Neural cell (in vitro differentiated cells): ENCODE measurements around the gene SLC2A13. TPM values are rescaled to one million over a fixed set of nuclear protein-coding genes. Genes with fewer than 3 reads are reported as not detected.

ENCODE experiments used
- H2AFZ ChIP-seq: fragments of 200-600, 300-800 bp; sonication (generic), shearing (Covaris generic); 2 replicates; pipeline ENCODE4 v1.6.0; 2014; ENCODE audit warnings: low read depth, mild to moderate bottlenecking, antibody characterized with exemption, low read length, moderate library complexity
- H3F3A ChIP-seq: fragments of 200-600 bp; shearing (Covaris generic); 2 replicates; pipeline ENCODE4 v1.6.1; 2016; ENCODE audit warnings: mild to moderate bottlenecking, moderate library complexity, mixed read lengths, antibody characterized with exemption, low read length; ENCODE audit not compliant: insufficient read depth, poor library complexity, severe bottlenecking
- H3K27ac ChIP-seq: fragments of 200-600, 300-800 bp; sonication (generic), shearing (Covaris generic); 2 replicates; pipeline ENCODE4 v1.5.1; 2014; ENCODE audit warnings: mild to moderate bottlenecking, low read length, moderate library complexity
- H3K27me3 ChIP-seq: fragments of 300-800, 200-600 bp; sonication (generic), shearing (Covaris generic); 2 replicates; pipeline ENCODE4 v1.6.0; 2014; ENCODE audit warnings: mild to moderate bottlenecking, low read depth, low read length, moderate library complexity; ENCODE audit not compliant: insufficient read depth
- H3K36me3 ChIP-seq: fragments of 300-800, 200-600 bp; sonication (generic), shearing (Covaris generic); 2 replicates; pipeline ENCODE4 v1.5.1; 2014; ENCODE audit warnings: mild to moderate bottlenecking, antibody characterized with exemption, low read length, moderate library complexity; ENCODE audit not compliant: insufficient read depth
- H3K4me2 ChIP-seq: fragments of 300-800, 200-600 bp; sonication (generic), shearing (Covaris generic); 2 replicates; pipeline ENCODE4 v1.6.0; 2014; ENCODE audit warnings: mild to moderate bottlenecking, low read length
- H3K4me3 ChIP-seq: fragments of 300-800, 200-600 bp; sonication (generic), shearing (Covaris generic); 2 replicates; pipeline ENCODE4 v1.5.1; 2014; ENCODE audit warnings: mild to moderate bottlenecking, low read length, moderate library complexity
- H3K79me2 ChIP-seq: fragments of 200-600 bp; shearing (Covaris generic); replicated peaks from 2 replicates; pipeline ENCODE4 v1.6.0; 2014; ENCODE audit warnings: mild to moderate bottlenecking, low read length, moderate library complexity; ENCODE audit not compliant: insufficient read depth
- H3K9ac ChIP-seq: fragments of 300-800, 200-600 bp; sonication (generic), shearing (Covaris generic); 2 replicates; pipeline ENCODE4 v1.6.1; 2016; ENCODE audit warnings: mild to moderate bottlenecking, low read length, mixed read lengths
- H3K9me2 ChIP-seq: fragments of 200-600 bp; shearing (Covaris generic); 2 replicates; pipeline ENCODE4 v1.6.1; 2016; ENCODE audit warnings: mild to moderate bottlenecking, low read length, mixed read lengths; ENCODE audit not compliant: insufficient read depth
- H3K9me3 ChIP-seq: fragments of 200-600, 300-800 bp; sonication (generic), shearing (Covaris generic); 2 replicates; pipeline ENCODE4 v1.6.1; 2016; ENCODE audit warnings: mild to moderate bottlenecking, mixed run types, low read length, moderate library complexity, mixed read lengths
- H4K20me1 ChIP-seq: fragments of 200-600 bp; shearing (Covaris generic); 2 replicates; pipeline ENCODE4 v1.6.1; 2016; ENCODE audit warnings: mild to moderate bottlenecking, mixed run types; ENCODE audit not compliant: insufficient read depth
- EP300 ChIP-seq: fragments of 450-650 bp; conservative IDR thresholded peaks from 2 replicates; pipeline ENCODE4 v1.6.1; 2014; ENCODE audit warnings: antibody characterized with exemption, mild to moderate bottlenecking, moderate library complexity; ENCODE audit not compliant: poor library complexity, severe bottlenecking
- EZH2 ChIP-seq: fragments of 200-600, 300-800 bp; shearing (Covaris generic), sonication (generic); IDR thresholded peaks from 2 replicates; pipeline ENCODE4 v1.6.1; 2014; ENCODE audit warnings: antibody characterized with exemption, low read length, borderline replicate concordance, mild to moderate bottlenecking; ENCODE audit not compliant: insufficient read depth, poor library complexity, severe bottlenecking
- MXI1 ChIP-seq: fragments of 450-650 bp; conservative IDR thresholded peaks from 2 replicates; pipeline ENCODE4 v1.6.1; 2014; ENCODE audit warnings: antibody characterized with exemption, mild to moderate bottlenecking; ENCODE audit not compliant: poor library complexity, severe bottlenecking
- POLR2AphosphoS5 ChIP-seq: IDR thresholded peaks from 2 replicates; pipeline ENCODE4 v1.6.1; 2012
- RAD21 ChIP-seq: fragments of 450-650 bp; conservative IDR thresholded peaks from 2 replicates; pipeline ENCODE4 v1.6.1; 2014; ENCODE audit warnings: antibody characterized with exemption, mild to moderate bottlenecking, moderate library complexity
- SMC3 ChIP-seq: fragments of 450-650 bp; conservative IDR thresholded peaks from 2 replicates; pipeline ENCODE4 v1.6.1; 2014; ENCODE audit warnings: antibody characterized with exemption, mild to moderate bottlenecking, moderate library complexity; ENCODE audit not compliant: poor library complexity
- TAF1 ChIP-seq: IDR thresholded peaks from 2 replicates; pipeline ENCODE4 v1.6.1; 2012; ENCODE audit warnings: low read depth
- polyA plus RNA-seq: library from polyadenylated mRNA; depleted of rRNA; stranded (reverse); fragments of >200 nt; gene quantifications from 2 replicates; pipeline ENCODE4 v1.2.3, GENCODE V29; 2014
- TF ChIP-seq, protein P1 (sequence below): fragments of 450-650 bp; IDR thresholded peaks from 2 replicates; pipeline ENCODE4 v1.5.1; 2014; ENCODE audit warnings: antibody characterized with exemption, mild to moderate bottlenecking, moderate library complexity; ENCODE audit not compliant: poor library complexity, severe bottlenecking
- TF ChIP-seq, protein P2 (sequence below): IDR thresholded peaks from 2 replicates; pipeline ENCODE4 v1.6.1; 2012; ENCODE audit warnings: borderline replicate concordance

The SLC2A13 gene
- polyA plus RNA-seq, 1 donor from 2014 or later = 10.7 TPM

- Histone ChIP-seq H3F3A (no peaks in the 10 kb centered on the region), H3K9me3 (no peaks in the 10 kb centered on the region), H3K4me3 (no peak overlapping the region), H3K36me3 (no peaks in the 10 kb centered on the region), H3K9ac (no peak overlapping the region), H3K9me2 (no peaks in the 10 kb centered on the region), H3K4me2 (no peak overlapping the region), H2AFZ (no peak overlapping the region), H4K20me1 (no peaks in the 10 kb centered on the region), H3K27ac (no peak overlapping the region), H3K27me3 (no peaks in the 10 kb centered on the region), H3K79me2 (no peaks in the 10 kb centered on the region)
- no peak for TF ChIP-seq EP300
- no peak for TF ChIP-seq SMC3
- TF ChIP-seq, protein P1, sequence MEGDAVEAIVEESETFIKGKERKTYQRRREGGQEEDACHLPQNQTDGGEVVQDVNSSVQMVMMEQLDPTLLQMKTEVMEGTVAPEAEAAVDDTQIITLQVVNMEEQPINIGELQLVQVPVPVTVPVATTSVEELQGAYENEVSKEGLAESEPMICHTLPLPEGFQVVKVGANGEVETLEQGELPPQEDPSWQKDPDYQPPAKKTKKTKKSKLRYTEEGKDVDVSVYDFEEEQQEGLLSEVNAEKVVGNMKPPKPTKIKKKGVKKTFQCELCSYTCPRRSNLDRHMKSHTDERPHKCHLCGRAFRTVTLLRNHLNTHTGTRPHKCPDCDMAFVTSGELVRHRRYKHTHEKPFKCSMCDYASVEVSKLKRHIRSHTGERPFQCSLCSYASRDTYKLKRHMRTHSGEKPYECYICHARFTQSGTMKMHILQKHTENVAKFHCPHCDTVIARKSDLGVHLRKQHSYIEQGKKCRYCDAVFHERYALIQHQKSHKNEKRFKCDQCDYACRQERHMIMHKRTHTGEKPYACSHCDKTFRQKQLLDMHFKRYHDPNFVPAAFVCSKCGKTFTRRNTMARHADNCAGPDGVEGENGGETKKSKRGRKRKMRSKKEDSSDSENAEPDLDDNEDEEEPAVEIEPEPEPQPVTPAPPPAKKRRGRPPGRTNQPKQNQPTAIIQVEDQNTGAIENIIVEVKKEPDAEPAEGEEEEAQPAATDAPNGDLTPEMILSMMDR = no peak
- no peak for TF ChIP-seq POLR2AphosphoS5
Measured at GRCh38 chr12:40098406-40099145, 7.3 kb downstream of the SLC2A13 start.

DNA sequence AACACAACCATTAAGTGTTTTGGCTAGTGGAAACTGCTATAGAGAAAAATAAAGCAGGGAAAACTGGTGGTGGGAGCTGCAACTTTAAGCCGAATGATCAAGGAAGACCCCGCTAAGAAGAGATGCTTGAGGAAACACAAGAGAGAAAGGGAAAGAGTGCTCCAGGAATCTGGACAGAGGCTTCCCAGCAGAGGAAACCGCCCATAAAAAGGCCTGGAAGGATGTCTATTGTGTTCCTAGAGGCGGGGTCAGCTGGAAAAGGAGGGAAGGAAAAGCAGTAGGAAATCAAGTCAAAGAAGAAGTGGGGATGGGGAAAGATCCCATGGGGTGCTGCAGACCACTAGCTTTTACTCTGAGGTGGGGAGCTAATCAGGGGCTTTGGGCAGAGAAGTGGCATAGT lies 12.4 kb downstream of the SLC2A13 start:
- no peaks in the 10 kb centered on the region for H3K27me3 ChIP-seq
- H3K27ac ChIP-seq = no peak overlapping the region
- H3K4me2 ChIP-seq = no peak overlapping the region
- H3F3A ChIP-seq = no peaks in the 10 kb centered on the region
- H3K4me3 ChIP-seq = no peak overlapping the region
- no peaks in the 10 kb centered on the region for H3K36me3 ChIP-seq
- no peak overlapping the region for H3K9ac ChIP-seq
- H3K9me3 ChIP-seq = no peaks in the 10 kb centered on the region
- H3K79me2 ChIP-seq = no peaks in the 10 kb centered on the region
- no peak overlapping the region for H2AFZ ChIP-seq
- no peaks in the 10 kb centered on the region for H3K9me2 ChIP-seq
- no peak for TF ChIP-seq MXI1
- TF ChIP-seq POLR2AphosphoS5 = no peak
- no peak for TF ChIP-seq EZH2
- TF ChIP-seq, protein P1 = no peak
- TF ChIP-seq, protein P2, sequence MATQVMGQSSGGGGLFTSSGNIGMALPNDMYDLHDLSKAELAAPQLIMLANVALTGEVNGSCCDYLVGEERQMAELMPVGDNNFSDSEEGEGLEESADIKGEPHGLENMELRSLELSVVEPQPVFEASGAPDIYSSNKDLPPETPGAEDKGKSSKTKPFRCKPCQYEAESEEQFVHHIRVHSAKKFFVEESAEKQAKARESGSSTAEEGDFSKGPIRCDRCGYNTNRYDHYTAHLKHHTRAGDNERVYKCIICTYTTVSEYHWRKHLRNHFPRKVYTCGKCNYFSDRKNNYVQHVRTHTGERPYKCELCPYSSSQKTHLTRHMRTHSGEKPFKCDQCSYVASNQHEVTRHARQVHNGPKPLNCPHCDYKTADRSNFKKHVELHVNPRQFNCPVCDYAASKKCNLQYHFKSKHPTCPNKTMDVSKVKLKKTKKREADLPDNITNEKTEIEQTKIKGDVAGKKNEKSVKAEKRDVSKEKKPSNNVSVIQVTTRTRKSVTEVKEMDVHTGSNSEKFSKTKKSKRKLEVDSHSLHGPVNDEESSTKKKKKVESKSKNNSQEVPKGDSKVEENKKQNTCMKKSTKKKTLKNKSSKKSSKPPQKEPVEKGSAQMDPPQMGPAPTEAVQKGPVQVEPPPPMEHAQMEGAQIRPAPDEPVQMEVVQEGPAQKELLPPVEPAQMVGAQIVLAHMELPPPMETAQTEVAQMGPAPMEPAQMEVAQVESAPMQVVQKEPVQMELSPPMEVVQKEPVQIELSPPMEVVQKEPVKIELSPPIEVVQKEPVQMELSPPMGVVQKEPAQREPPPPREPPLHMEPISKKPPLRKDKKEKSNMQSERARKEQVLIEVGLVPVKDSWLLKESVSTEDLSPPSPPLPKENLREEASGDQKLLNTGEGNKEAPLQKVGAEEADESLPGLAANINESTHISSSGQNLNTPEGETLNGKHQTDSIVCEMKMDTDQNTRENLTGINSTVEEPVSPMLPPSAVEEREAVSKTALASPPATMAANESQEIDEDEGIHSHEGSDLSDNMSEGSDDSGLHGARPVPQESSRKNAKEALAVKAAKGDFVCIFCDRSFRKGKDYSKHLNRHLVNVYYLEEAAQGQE = no peak
- no peak for TF ChIP-seq SMC3
- TF ChIP-seq RAD21 = no peak
- TF ChIP-seq TAF1 = no peak
- no peak for TF ChIP-seq EP300
- H4K20me1 ChIP-seq = no peaks in the 10 kb centered on the region
